GM21515 (cell line): ENCODE measurements around the gene CCR3.

ENCODE experiments used
- ATAC-seq: cut with Tn5 transposase; IDR thresholded peaks from one replicate; pipeline ENCODE4 v1.9.1; 2021; ENCODE audit not compliant: unreplicated experiment

CCR3 gene

GRCh38 chr3:46270474-46270873 lies 28.2 kb downstream of the CCR3 start:
- ATAC-seq: no peak

GRCh38 chr3:46271209-46271745 lies 29.0 kb downstream of the CCR3 start:
- no peak for ATAC-seq

- no peak for ATAC-seq
These were observed 29.8 kb downstream of the CCR3 start for GRCh38 chr3:46272028-46272451.

- ATAC-seq: peak; percentile 67
These were observed 34.3 kb downstream of the CCR3 start for GRCh38 chr3:46276497-46277099.

GRCh38 chr3:46277476-46277875 lies 35.2 kb downstream of the CCR3 start:
- no peak for ATAC-seq

- no peak for ATAC-seq
These were observed 36.8 kb downstream of the CCR3 start for GRCh38 chr3:46278816-46279672.

GRCh38 chr3:46280105-46280797 lies 38.0 kb downstream of the CCR3 start:
- ATAC-seq: no peak

- ATAC-seq: no peak
These were observed 39.3 kb downstream of the CCR3 start for GRCh38 chr3:46281551-46281950.

- ATAC-seq: no peak
These were observed 39.8 kb downstream of the CCR3 start for GRCh38 chr3:46282041-46282440.

GRCh38 chr3:46282696-46283095 lies 40.4 kb downstream of the CCR3 start:
- no peak for ATAC-seq

- no peak for ATAC-seq
These were observed 41.7 kb downstream of the CCR3 start for GRCh38 chr3:46283881-46284450.

GRCh38 chr3:46284981-46285683 lies 42.9 kb downstream of the CCR3 start:
- ATAC-seq: no peak

GRCh38 chr3:46285931-46286619 lies 43.8 kb downstream of the CCR3 start:
- no peak for ATAC-seq

- no peak for ATAC-seq
These were observed 44.8 kb downstream of the CCR3 start for GRCh38 chr3:46286947-46287565.

GRCh38 chr3:46289551-46289950 lies 47.3 kb downstream of the CCR3 start:
- no peak for ATAC-seq

- no peak for ATAC-seq
These were observed 47.7 kb downstream of the CCR3 start for GRCh38 chr3:46289966-46290365.

GRCh38 chr3:46291046-46291445 lies 48.8 kb downstream of the CCR3 start:
- no peak for ATAC-seq

- ATAC-seq: no peak
These were observed 50.9 kb downstream of the CCR3 start for GRCh38 chr3:46293035-46293724.
